Measurements from ENCODE around the gene AMH. TPM values are rescaled to one million over a fixed set of nuclear protein-coding genes. Genes with fewer than 3 reads are reported as not detected.

The AMH gene
- total RNA-seq, 1 experiment from 2014 or later = 21.9 TPM

DNA sequence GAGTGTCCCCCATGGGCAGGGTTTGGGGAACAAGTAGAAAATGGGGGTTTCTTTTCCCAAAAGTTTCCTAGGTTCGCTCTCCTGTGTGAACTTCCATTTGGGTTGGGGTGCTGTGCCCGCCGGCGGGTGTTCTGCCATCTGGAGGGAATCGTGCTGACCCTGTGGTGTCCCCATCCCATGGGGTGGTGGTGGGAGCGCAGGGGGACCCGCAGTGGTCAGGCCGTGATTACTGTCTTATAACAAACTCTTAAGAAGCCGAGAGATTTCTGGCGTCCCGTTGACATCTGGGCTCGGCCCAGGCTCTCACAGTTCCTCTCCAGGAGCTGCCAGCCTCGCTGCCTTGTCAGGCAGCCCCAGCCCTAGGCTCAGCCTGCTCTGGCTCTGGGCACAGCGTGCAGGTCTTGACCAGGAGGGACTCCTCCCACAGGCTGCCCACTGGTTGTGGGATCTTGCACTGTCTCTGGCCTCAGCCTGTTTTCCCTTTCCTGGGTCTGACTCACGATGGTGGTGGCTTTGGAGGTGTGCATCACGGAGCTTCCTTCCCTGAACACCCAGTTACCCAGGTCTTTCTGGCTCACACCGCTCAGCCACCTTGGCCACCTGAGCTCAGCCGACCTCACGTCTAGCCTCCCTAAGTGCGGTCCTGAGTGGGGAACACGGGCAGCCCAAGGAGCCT is 47.5 kb upstream of the AMH start:
- in situ Hi-C loops (cut with HindIII; ENCODE audit: low pct_unique_long_range_greater_than_20kb, low sequenced_read_pairs) = no loop called here
- Histone ChIP-seq H3K27ac (ENCODE audit: low read length) (no peak overlapping the region), H3K36me3 (ENCODE audit: control insufficient read depth, insufficient read depth, low read length) (no peaks in the 10 kb centered on the region), H3K27me3 (ENCODE audit: control insufficient read depth, insufficient read depth, low read length) (no peaks in the 10 kb centered on the region), H3K4me1 (ENCODE audit: control insufficient read depth, insufficient read depth, low read length) (no peaks in the 10 kb centered on the region), H3K4me3 (ENCODE audit: low read depth in 2 of 2, low read length in 2 of 2) (no peak overlapping the region), H3K9me3 (ENCODE audit: control insufficient read depth, insufficient read depth, low read depth, low read length) (no peaks in the 10 kb centered on the region)
- CTCF ChIA-PET = no interaction called here
- intact Hi-C loops (cut with micrococcal nuclease; ENCODE audit: unreplicated experiment) = no loop called here
- POLR2A ChIA-PET = no interaction called here
- DNase-seq (ENCODE audit: low read depth, low spot score) (no peak), ATAC-seq (peak; percentile 38; the same call in 1 of the 2 replicates)
- no TSS peak for BruUV-seq (replicated peaks)
- no peak for TF ChIP-seq TCF7L2 (IDR thresholded peaks at IDR 0.05; ENCODE audit: low read depth, low read length)
- TF ChIP-seq, protein P1, sequence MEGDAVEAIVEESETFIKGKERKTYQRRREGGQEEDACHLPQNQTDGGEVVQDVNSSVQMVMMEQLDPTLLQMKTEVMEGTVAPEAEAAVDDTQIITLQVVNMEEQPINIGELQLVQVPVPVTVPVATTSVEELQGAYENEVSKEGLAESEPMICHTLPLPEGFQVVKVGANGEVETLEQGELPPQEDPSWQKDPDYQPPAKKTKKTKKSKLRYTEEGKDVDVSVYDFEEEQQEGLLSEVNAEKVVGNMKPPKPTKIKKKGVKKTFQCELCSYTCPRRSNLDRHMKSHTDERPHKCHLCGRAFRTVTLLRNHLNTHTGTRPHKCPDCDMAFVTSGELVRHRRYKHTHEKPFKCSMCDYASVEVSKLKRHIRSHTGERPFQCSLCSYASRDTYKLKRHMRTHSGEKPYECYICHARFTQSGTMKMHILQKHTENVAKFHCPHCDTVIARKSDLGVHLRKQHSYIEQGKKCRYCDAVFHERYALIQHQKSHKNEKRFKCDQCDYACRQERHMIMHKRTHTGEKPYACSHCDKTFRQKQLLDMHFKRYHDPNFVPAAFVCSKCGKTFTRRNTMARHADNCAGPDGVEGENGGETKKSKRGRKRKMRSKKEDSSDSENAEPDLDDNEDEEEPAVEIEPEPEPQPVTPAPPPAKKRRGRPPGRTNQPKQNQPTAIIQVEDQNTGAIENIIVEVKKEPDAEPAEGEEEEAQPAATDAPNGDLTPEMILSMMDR (IDR thresholded peaks at IDR 0.05) = no peak
- no peak for TF ChIP-seq SIN3A (IDR thresholded peaks at IDR 0.05; ENCODE audit: borderline replicate concordance, insufficient read depth, low read depth, low read length)
- TF ChIP-seq POLR2AphosphoS5 (IDR thresholded peaks at IDR 0.05; ENCODE audit: low read depth, low read length) = no peak
- TF ChIP-seq, protein P2, sequence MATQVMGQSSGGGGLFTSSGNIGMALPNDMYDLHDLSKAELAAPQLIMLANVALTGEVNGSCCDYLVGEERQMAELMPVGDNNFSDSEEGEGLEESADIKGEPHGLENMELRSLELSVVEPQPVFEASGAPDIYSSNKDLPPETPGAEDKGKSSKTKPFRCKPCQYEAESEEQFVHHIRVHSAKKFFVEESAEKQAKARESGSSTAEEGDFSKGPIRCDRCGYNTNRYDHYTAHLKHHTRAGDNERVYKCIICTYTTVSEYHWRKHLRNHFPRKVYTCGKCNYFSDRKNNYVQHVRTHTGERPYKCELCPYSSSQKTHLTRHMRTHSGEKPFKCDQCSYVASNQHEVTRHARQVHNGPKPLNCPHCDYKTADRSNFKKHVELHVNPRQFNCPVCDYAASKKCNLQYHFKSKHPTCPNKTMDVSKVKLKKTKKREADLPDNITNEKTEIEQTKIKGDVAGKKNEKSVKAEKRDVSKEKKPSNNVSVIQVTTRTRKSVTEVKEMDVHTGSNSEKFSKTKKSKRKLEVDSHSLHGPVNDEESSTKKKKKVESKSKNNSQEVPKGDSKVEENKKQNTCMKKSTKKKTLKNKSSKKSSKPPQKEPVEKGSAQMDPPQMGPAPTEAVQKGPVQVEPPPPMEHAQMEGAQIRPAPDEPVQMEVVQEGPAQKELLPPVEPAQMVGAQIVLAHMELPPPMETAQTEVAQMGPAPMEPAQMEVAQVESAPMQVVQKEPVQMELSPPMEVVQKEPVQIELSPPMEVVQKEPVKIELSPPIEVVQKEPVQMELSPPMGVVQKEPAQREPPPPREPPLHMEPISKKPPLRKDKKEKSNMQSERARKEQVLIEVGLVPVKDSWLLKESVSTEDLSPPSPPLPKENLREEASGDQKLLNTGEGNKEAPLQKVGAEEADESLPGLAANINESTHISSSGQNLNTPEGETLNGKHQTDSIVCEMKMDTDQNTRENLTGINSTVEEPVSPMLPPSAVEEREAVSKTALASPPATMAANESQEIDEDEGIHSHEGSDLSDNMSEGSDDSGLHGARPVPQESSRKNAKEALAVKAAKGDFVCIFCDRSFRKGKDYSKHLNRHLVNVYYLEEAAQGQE (IDR thresholded peaks at IDR 0.05; ENCODE audit: insufficient read depth in 1 of 2, low read depth in 2 of 2, low read length in 1 of 2) = no peak

DNA sequence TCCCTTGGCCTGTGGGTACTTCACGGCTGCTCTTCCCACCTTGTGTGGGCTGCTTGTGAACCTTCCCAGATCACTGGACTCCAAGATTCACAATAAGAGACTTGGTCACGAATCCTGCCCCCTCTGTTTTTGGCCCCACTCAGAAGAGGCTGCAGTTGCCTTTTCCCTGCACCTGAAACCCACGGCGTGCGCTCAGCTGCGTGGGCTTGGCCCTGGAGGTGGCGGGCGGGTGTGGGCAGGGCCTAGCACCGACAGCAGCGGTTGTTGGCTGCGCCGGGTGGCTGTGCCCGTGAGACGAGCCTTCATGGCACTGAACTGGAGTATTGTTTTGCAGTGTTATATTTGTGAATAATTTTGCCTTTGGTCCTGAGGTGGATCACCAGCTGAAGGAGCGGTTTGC is 46.8 kb upstream of the AMH start:
- no peak overlapping the region for H3K27ac ChIP-seq (ENCODE audit: low read length)
- no peaks in the 10 kb centered on the region for H3K4me1 ChIP-seq (ENCODE audit: control insufficient read depth, insufficient read depth, low read length)
- BruUV-seq (replicated peaks) = no TSS peak
- H3K4me3 ChIP-seq (ENCODE audit: low read depth in 2 of 2, low read length in 2 of 2) = no peak overlapping the region
- no peak for TF ChIP-seq POLR2AphosphoS5 (IDR thresholded peaks at IDR 0.05; ENCODE audit: low read depth, low read length)
- no peaks in the 10 kb centered on the region for H3K27me3 ChIP-seq (ENCODE audit: control insufficient read depth, insufficient read depth, low read length)
- ChIA-PET CTCF (no interaction called here), POLR2A (no interaction called here)
- in situ Hi-C loops (cut with HindIII; ENCODE audit: low pct_unique_long_range_greater_than_20kb, low sequenced_read_pairs) = no loop called here
- no peaks in the 10 kb centered on the region for H3K9me3 ChIP-seq (ENCODE audit: control insufficient read depth, insufficient read depth, low read depth, low read length)
- intact Hi-C loops (cut with micrococcal nuclease; ENCODE audit: unreplicated experiment) = no loop called here
- DNase-seq (ENCODE audit: low read depth, low spot score) = no peak
- no peaks in the 10 kb centered on the region for H3K36me3 ChIP-seq (ENCODE audit: control insufficient read depth, insufficient read depth, low read length)
- no peak for ATAC-seq

DNA sequence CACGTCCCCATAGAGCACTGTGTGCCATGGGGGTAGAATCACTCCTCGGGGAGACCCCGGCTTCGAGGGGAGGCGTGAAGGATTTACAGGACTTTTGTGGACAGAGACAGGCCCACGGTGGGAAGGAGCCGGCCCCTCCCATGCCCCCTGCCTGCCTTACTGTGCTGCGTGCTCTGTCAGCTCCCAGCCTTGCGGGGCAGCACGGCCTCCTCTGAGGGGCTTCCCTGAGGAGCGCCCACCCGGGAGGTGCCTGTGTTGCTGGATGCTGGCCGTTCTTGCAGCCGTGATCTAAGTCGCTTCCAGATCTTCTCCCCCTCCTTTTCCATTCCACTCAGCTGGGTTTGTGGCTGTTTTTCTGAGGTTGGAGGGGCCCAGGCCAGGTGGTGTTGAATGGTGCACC is 42.1 kb upstream of the AMH start:
- in situ Hi-C loops (cut with HindIII; ENCODE audit: low pct_unique_long_range_greater_than_20kb, low sequenced_read_pairs) = no loop called here
- H3K36me3 ChIP-seq (ENCODE audit: control insufficient read depth, insufficient read depth, low read length) = no peaks in the 10 kb centered on the region

More for the DNA sequence above, 42.1 kb upstream of the AMH start:
- no peaks in the 10 kb centered on the region for H3K9me3 ChIP-seq (ENCODE audit: control insufficient read depth, insufficient read depth, low read depth, low read length)
- no peak overlapping the region for H3K27ac ChIP-seq (ENCODE audit: low read length)
- no TSS peak for BruUV-seq (replicated peaks)
- H3K4me3 ChIP-seq (ENCODE audit: low read depth in 2 of 2, low read length in 2 of 2) = no peak overlapping the region
- no peak for ATAC-seq
- H3K4me1 ChIP-seq (ENCODE audit: control insufficient read depth, insufficient read depth, low read length) = no peaks in the 10 kb centered on the region
- intact Hi-C loops (cut with micrococcal nuclease; ENCODE audit: unreplicated experiment) = no loop called here
- TF ChIP-seq, protein P1 (IDR thresholded peaks at IDR 0.05) = no peak
- TF ChIP-seq, protein P2 (IDR thresholded peaks at IDR 0.05; ENCODE audit: insufficient read depth in 1 of 2, low read depth in 2 of 2, low read length in 1 of 2) = no peak
- TF ChIP-seq POLR2AphosphoS5 (IDR thresholded peaks at IDR 0.05; ENCODE audit: low read depth, low read length) (no peak), TCF7L2 (IDR thresholded peaks at IDR 0.05; ENCODE audit: low read depth, low read length) (no peak)
- POLR2A ChIA-PET = no interaction called here
- no peak for DNase-seq (ENCODE audit: low read depth, low spot score)
- H3K27me3 ChIP-seq (ENCODE audit: control insufficient read depth, insufficient read depth, low read length) = no peaks in the 10 kb centered on the region
- CTCF ChIA-PET = no interaction called here
